H1 (cell line): ENCODE data around the gene NDUFA8. TPM values are rescaled to one million over a fixed set of nuclear protein-coding genes. Genes with fewer than 3 reads are reported as not detected.

ENCODE experiments used
- CTCF ChIA-PET: fragments of 300-600 bp; sonication (Branson Sonifier 250); formaldehyde crosslinking; loops from one replicate; lab custom pipeline; 2021; ENCODE audit not compliant: partially characterized antibody; lab: Charles Lee
- POLR2A ChIA-PET: fragments of 300-600 bp; sonication (Branson Sonifier 250); formaldehyde crosslinking; loops from one replicate; lab custom pipeline; 2021; ENCODE audit warnings: inconsistent platforms; ENCODE audit not compliant: partially characterized antibody; lab: Charles Lee
- DNase-seq, 2 experiments: peaks; one replicate each; pipeline versions ENCODE4 v3.0.0 to v3.0.0-alpha.2; 2010 to 2022; ENCODE audit warnings: low spot score in 2 of 2, low read depth in 1 of 2, mixed read lengths in 1 of 2
- FAIRE-seq: peaks from 2 replicates; lab custom pipeline; 2011; peaks lifted over from hg19 to GRCh38; lab: Jason Lieb, UNC
- H2AFZ ChIP-seq: 2 replicates; pipeline ENCODE4 v1.8.1; 2012; ENCODE audit warnings: low read length, inconsistent platforms
- H2AK5ac ChIP-seq: 2 replicates; pipeline ENCODE4 v1.6.1; 2013; ENCODE audit warnings: low read depth, low read length
- H2BK120ac ChIP-seq: replicated peaks from 2 replicates; pipeline ENCODE3; 2013; ENCODE audit warnings: low read depth, low read length, inconsistent platforms
- H2BK12ac ChIP-seq: 2 replicates; pipeline ENCODE4 v1.6.1; 2013; ENCODE audit warnings: low read depth, low read length
- H2BK15ac ChIP-seq: 2 replicates; pipeline ENCODE4 v1.6.1; 2013; ENCODE audit warnings: low read length
- H2BK20ac ChIP-seq: 2 replicates; pipeline ENCODE4 v1.6.1; 2013; ENCODE audit warnings: low read length
- H2BK5ac ChIP-seq: 2 replicates; pipeline ENCODE4 v1.6.1; 2013; ENCODE audit warnings: low read depth, low read length
- H3K14ac ChIP-seq: 2 replicates; pipeline ENCODE4 v1.6.1; 2013; ENCODE audit warnings: inconsistent platforms; ENCODE audit not compliant: insufficient read length
- H3K18ac ChIP-seq: 2 replicates; pipeline ENCODE4 v1.6.1; 2013; ENCODE audit warnings: low read length; ENCODE audit errors: extremely low read depth
- H3K23ac ChIP-seq: 2 replicates; pipeline ENCODE4 v1.6.1; 2013; ENCODE audit warnings: inconsistent platforms; ENCODE audit not compliant: insufficient read length
- H3K23me2 ChIP-seq: 2 replicates; pipeline ENCODE4 v1.6.1; 2013; ENCODE audit warnings: low read depth, low read length
- H3K27ac ChIP-seq: 2 replicates; pipeline ENCODE4 v1.6.1; 2011; ENCODE audit warnings: low read depth, low read length, inconsistent platforms
- H3K27me3 ChIP-seq, 4 experiments: replicated peaks in 1 of 4; 1 replicate in 1 of 4; 2 replicates in 3 of 4; pipeline versions ENCODE4 v1.6.1 to v1.8.1; 2011 to 2013; ENCODE audit warnings: low read length in 3 of 4, mild to moderate bottlenecking in 3 of 4, inconsistent platforms in 2 of 4, mixed read lengths in 2 of 4, moderate library complexity in 1 of 4; ENCODE audit not compliant: control insufficient read depth in 3 of 4, insufficient read depth in 3 of 4; ENCODE audit errors: extremely low read depth in 1 of 4
- H3K36me3 ChIP-seq, 4 experiments: 2 replicates each; pipeline versions ENCODE4 v1.6.1 to v1.8.1; 2011 to 2013; ENCODE audit warnings: mild to moderate bottlenecking in 4 of 4, low read length in 3 of 4, moderate library complexity in 2 of 4, control low read depth in 1 of 4, inconsistent platforms in 1 of 4; ENCODE audit not compliant: insufficient read depth in 4 of 4, control insufficient read depth in 2 of 4
- H3K4ac ChIP-seq: replicated peaks from 2 replicates; pipeline ENCODE3; 2013; ENCODE audit warnings: low read length, low read depth, mixed read lengths, inconsistent platforms; ENCODE audit not compliant: insufficient read length
- H3K4me1 ChIP-seq, 4 experiments: replicated peaks in 1 of 4; 1 replicate in 1 of 4; 2 replicates in 3 of 4; pipeline versions ENCODE4 v1.6.1 to v1.8.1; 2011 to 2013; ENCODE audit warnings: low read length in 3 of 4, inconsistent platforms in 2 of 4, mixed read lengths in 1 of 4; ENCODE audit not compliant: insufficient read depth in 4 of 4, control insufficient read depth in 3 of 4
- H3K4me2 ChIP-seq, 2 experiments: 2 replicates each; pipeline versions ENCODE4 v1.6.1 to v1.8.1; 2011 to 2013; ENCODE audit warnings: low read depth in 2 of 2, low read length in 2 of 2, control low read depth in 1 of 2, inconsistent platforms in 1 of 2, mild to moderate bottlenecking in 1 of 2; ENCODE audit not compliant: insufficient read depth in 1 of 2
- H3K4me3 ChIP-seq, 4 experiments: fragments of 200-600, 300-600 bp in 1 of 4; sonication (generic), shearing (Covaris generic), sonication (Bioruptor Twin) in 1 of 4; 2 replicates each; pipeline versions ENCODE4 v1.5.1 to v1.8.1; 2011 to 2016; ENCODE audit warnings: low read length in 4 of 4, low read depth in 3 of 4, control low read depth in 2 of 4, inconsistent platforms in 2 of 4, mild to moderate bottlenecking in 2 of 4, mixed read lengths in 1 of 4, moderate library complexity in 1 of 4; ENCODE audit not compliant: insufficient read depth in 2 of 4; ENCODE audit errors: extremely low read depth in 1 of 4
- H3K56ac ChIP-seq: replicated peaks from 2 replicates; pipeline ENCODE3; 2013; ENCODE audit warnings: low read depth, mild to moderate bottlenecking, mixed read lengths, low read length, inconsistent platforms; ENCODE audit not compliant: insufficient read length
- H3K79me1 ChIP-seq: 2 replicates; pipeline ENCODE4 v1.6.1; 2013; ENCODE audit warnings: low read depth, low read length, control low read depth
- H3K79me2 ChIP-seq, 2 experiments: 2 replicates each; pipeline versions ENCODE4 v1.6.1 to v1.8.1; 2012 to 2013; ENCODE audit warnings: low read length in 2 of 2, mild to moderate bottlenecking in 2 of 2, inconsistent platforms in 1 of 2; ENCODE audit not compliant: insufficient read depth in 2 of 2, control insufficient read depth in 1 of 2
- H3K9ac ChIP-seq, 4 experiments: replicated peaks in 1 of 4; 1 replicate in 1 of 4; 2 replicates in 3 of 4; pipeline versions ENCODE4 v1.6.1 to v1.8.1; 2011 to 2013; ENCODE audit warnings: low read depth in 3 of 4, low read length in 3 of 4, control low read depth in 2 of 4, mild to moderate bottlenecking in 2 of 4, moderate library complexity in 2 of 4, inconsistent platforms in 1 of 4; ENCODE audit errors: extremely low read depth in 1 of 4
- H3K9me3 ChIP-seq, 2 experiments: 2 replicates each; pipeline versions ENCODE4 v1.6.1 to v1.8.1; 2012 to 2013; ENCODE audit warnings: mild to moderate bottlenecking in 2 of 2, moderate library complexity in 2 of 2, control low read depth in 1 of 2, inconsistent platforms in 1 of 2, low read depth in 1 of 2, low read length in 1 of 2, mixed read lengths in 1 of 2; ENCODE audit not compliant: insufficient read depth in 2 of 2
- H4K20me1 ChIP-seq, 2 experiments: replicated peaks in 1 of 2; 2 replicates each; pipeline versions ENCODE3 to v1.8.1; 2011 to 2013; ENCODE audit warnings: inconsistent platforms in 2 of 2, low read length in 2 of 2, mild to moderate bottlenecking in 1 of 2; ENCODE audit not compliant: insufficient read depth in 2 of 2, control insufficient read depth in 1 of 2
- H4K5ac ChIP-seq: 2 replicates; pipeline ENCODE4 v1.6.1; 2013; ENCODE audit warnings: low read length, low read depth, mixed read lengths, inconsistent platforms; ENCODE audit not compliant: insufficient read length
- H4K8ac ChIP-seq: 2 replicates; pipeline ENCODE4 v1.8.0; 2013; ENCODE audit warnings: mild to moderate bottlenecking, moderate library complexity, low read length, inconsistent platforms; ENCODE audit not compliant: insufficient read depth; ENCODE audit errors: extremely low read depth
- H4K91ac ChIP-seq: replicated peaks from 2 replicates; pipeline ENCODE3; 2013; ENCODE audit warnings: low read length, mixed read lengths, inconsistent platforms; ENCODE audit not compliant: insufficient read length
- EGR1 ChIP-seq: IDR thresholded peaks from 2 replicates; pipeline ENCODE4 v1.6.1; 2011; ENCODE audit warnings: low read depth, low read length, borderline replicate concordance
- SP2 ChIP-seq: IDR thresholded peaks from 2 replicates; pipeline ENCODE4 v1.6.1; 2012; ENCODE audit warnings: mild to moderate bottlenecking, low read length, inconsistent platforms
- WGBS, 2 experiments: shearing (Covaris generic) in 1 of 2; methylation state at CpG; one replicate each; pipeline versions ENCODE4 v1.1.6 to v1.1.7; 2013 to 2015; ENCODE audit warnings: low lambda C conversion rate in 2 of 2, mixed read lengths in 2 of 2, inconsistent platforms in 1 of 2, low coverage in 1 of 2, missing lambda C conversion rate in 1 of 2; ENCODE audit not compliant: insufficient replicate concordance in 2 of 2, insufficient coverage in 1 of 2, insufficient read length in 1 of 2; ENCODE audit errors: extremely low coverage in 1 of 2, missing lambda C conversion rate in 1 of 2; 5-methylcytosine and 5-hydroxymethylcytosine counted together
- polyA plus RNA-seq, 7 experiments: library from polyadenylated mRNA; depleted of rRNA in 3 of 7; stranded (reverse) in 5 of 7; unstranded in 2 of 7; fragments of >200 nt in 5 of 7; fragments of 200-250 nt in 2 of 7; gene quantifications; 1 replicate in 5 of 7; 2 replicates in 1 of 7; 4 replicates in 1 of 7; pipeline versions ENCODE4 v1.2.1 to v1.2.3, GENCODE V29; 2011 to 2013; ENCODE audit warnings: missing spikeins in 2 of 7, mixed read lengths in 2 of 7
- total RNA-seq: library from RNA; stranded (reverse); fragmentation: NEBNext Ultra II Directional; extraction: Animal tissue kit (Norgen Biotek cat#: 25700); gene quantifications from 2 replicates; pipeline ENCODE4 v1.2.1, GENCODE V29; 2021

Gene NDUFA8
- total and polyA plus RNA-seq, 2 of the 8 experiments (the other 6 are each of a cell fraction or from before 2014, with no cell fraction given), result 61.0 to 73.8 TPM

DNA sequence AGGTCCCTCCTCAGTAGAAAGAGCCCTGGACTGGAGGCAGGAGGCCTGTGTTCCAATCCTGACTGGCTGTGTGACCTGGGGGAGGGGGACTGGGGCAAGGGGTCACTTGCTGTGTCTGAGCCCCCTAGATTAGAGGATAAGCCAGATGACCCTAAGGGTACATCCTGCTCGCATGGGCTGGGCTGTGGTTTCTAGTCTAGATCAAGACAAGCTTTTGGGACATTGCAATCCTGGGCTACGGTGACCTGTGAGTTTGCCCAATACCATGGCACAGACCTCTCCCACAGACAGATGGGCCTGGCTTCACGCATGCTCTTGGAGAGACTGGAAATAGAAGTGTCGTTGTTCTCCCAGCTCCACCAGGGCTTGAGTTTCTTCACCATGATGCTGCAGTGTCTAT is 27.0 kb downstream of the NDUFA8 start:
- Histone ChIP-seq H3K9ac (no peak overlapping the region), H2BK120ac (no peak overlapping the region), H4K8ac (no peak overlapping the region), H3K4me2 (no peak overlapping the region; a peak in 1 of 4 replicates), H3K14ac (no peak overlapping the region), H3K56ac (no peak overlapping the region), H3K4me3 (no peak overlapping the region), H2AFZ (no peak overlapping the region), H2BK5ac (peak overlapping the region; percentile 77; the same call in 1 of the 2 replicates), H3K23me2 (0 out of 2 replicates have a peak, but pooled peaks cover 2% of the 10 kb centered on the region), H2BK15ac (0 out of 2 replicates have a peak overlapping the region, but pooled peaks have one; percentile 18), H2AK5ac (peak overlapping the region; percentile 33; the same call in 1 of the 2 replicates), H3K36me3 (no peaks in the 10 kb centered on the region), H2BK20ac (peak overlapping the region; percentile 90; the same call in 1 of the 2 replicates), H3K4ac (no peak overlapping the region), H3K27me3 (peaks cover 0 to 6% (median 5%) of the 10 kb centered on the region in 4 experiments; a peak in 4 of 7 replicates), H3K79me1 (no peaks in the 10 kb centered on the region), H4K91ac (no peak overlapping the region), H4K20me1 (peaks cover 0 to 1% of the 10 kb centered on the region in 2 experiments), H3K79me2 (no peaks in the 10 kb centered on the region), H3K9me3 (no peaks in the 10 kb centered on the region), H2BK12ac (peak overlapping the region; percentile 64; the same call in 1 of the 2 replicates), H3K4me1 (peaks cover 14 to 21% (median 17%) of the 10 kb centered on the region in 4 experiments), H4K5ac (no peak overlapping the region), H3K18ac (peak overlapping the region; percentile 48; the same call in 1 of the 2 replicates), H3K27ac (no peak overlapping the region), H3K23ac (no peak overlapping the region)
- FAIRE-seq (no peak), DNase-seq (no peak)
- ChIA-PET CTCF (interaction anchor here (0.6 to 9.9 kb wide), 11 partner anchors 9 to 320 kb away, joined by 3 to 152 read pairs (median 7); partner anchors contain the start of genes MORN5 and NDUFA8), POLR2A (no interaction called here)
- WGBS, 2 experiments, result 92% methylated on average over 4 of the region's 4 CpGs; no CpG with 5 or more reads in 1 of the 2 experiments
- TF ChIP-seq SP2 (no peak), EGR1 (no peak)
